Heart left ventricle (tissue), 16 donors: ENCODE data around the gene DBNDD1. TPM values are rescaled to one million over a fixed set of nuclear protein-coding genes. Genes with fewer than 3 reads are reported as not detected.

ENCODE experiments used
- ATAC-seq, 4 donors: fragments of 200-7000 bp; cut with Tn5 transposase; one replicate each; pipeline ENCODE4 v1.9.1; 2020 to 2022; ENCODE audit warnings: moderate library complexity in 4 of 4, mild to moderate bottlenecking in 3 of 4, moderate number of reproducible peaks in 1 of 4
- DNase-seq, 5 donors: peaks; one replicate each; pipeline ENCODE4 v3.0.0-alpha.2; 2020
- H3K27ac ChIP-seq, 12 donors: fragments of 200-600 bp; sonication (generic) in 4 of 12; one replicate each; pipeline versions ENCODE4 v1.5.0 to v1.8.0; 2016 to 2022; ENCODE audit warnings: mild to moderate bottlenecking in 2 of 12
- H3K27me3 ChIP-seq, 9 donors: fragments of 200-600 bp; sonication (generic) in 2 of 9; one replicate each; pipeline versions ENCODE4 v1.5.1 to v1.8.0; 2016 to 2022; ENCODE audit warnings: mild to moderate bottlenecking in 3 of 9
- H3K36me3 ChIP-seq, 9 donors: fragments of 200-600 bp; sonication (generic) in 2 of 9; one replicate each; pipeline versions ENCODE4 v1.5.0 to v1.8.0; 2018 to 2022; ENCODE audit warnings: mild to moderate bottlenecking in 2 of 9
- H3K4me1 ChIP-seq, 12 donors: fragments of 200-600 bp; sonication (generic) in 4 of 12; one replicate each; pipeline versions ENCODE4 v1.5.0 to v1.8.0; 2016 to 2022; ENCODE audit warnings: mild to moderate bottlenecking in 3 of 12
- H3K4me3 ChIP-seq, 12 donors: fragments of 200-600 bp; sonication (generic) in 4 of 12; one replicate each; pipeline versions ENCODE4 v1.5.0 to v1.8.0; 2017 to 2022; ENCODE audit warnings: mild to moderate bottlenecking in 9 of 12, moderate library complexity in 4 of 12
- H3K9me3 ChIP-seq, 12 donors: fragments of 200-600 bp; sonication (generic) in 4 of 12; one replicate each; pipeline versions ENCODE4 v1.5.0 to v1.8.0; 2016 to 2022; ENCODE audit warnings: mild to moderate bottlenecking in 1 of 12
- POLR2A ChIP-seq, 2 donors: fragments of 450-650 bp; IDR thresholded peaks; one replicate each; pipeline ENCODE4 v1.6.1; 2017; ENCODE audit warnings: antibody characterized with exemption in 2 of 2, mild to moderate bottlenecking in 2 of 2, moderate library complexity in 2 of 2
- WGBS, 4 donors: extraction: QIAGEN DNeasy Blood & Tissue Kit in 2 of 4; methylation state at CpG; one replicate each; pipeline versions ENCODE4 v1.1.5 to v1.1.7; 2013 to 2018; 5-methylcytosine and 5-hydroxymethylcytosine counted together
- intact Hi-C, 10 donors: fragments of 100-400 bp; cut with DNase I; formaldehyde crosslinking; loops; one replicate each; pipeline versions ENCODE4 v1.11.1 to v1.14.2; 2022
- polyA plus RNA-seq, 2 donors: library from polyadenylated mRNA; stranded (reverse); fragments of 200-250 nt; gene quantifications; one replicate each; pipeline ENCODE4 v1.2.3, GENCODE V29; 2013
- total RNA-seq, 9 donors: library from RNA; depleted of rRNA in 2 of 9; stranded (reverse); fragments of >200 nt in 2 of 9; fragmentation: NEBNext Ultra II Directional in 3 of 9; extraction: Animal tissue kit (Norgen Biotek cat#: 25700) in 3 of 9; gene quantifications; one replicate each; pipeline versions ENCODE4 v1.1.0 to v1.2.4, GENCODE V29; 2016 to 2023
- TF ChIP-seq, protein P1 (sequence below), 12 donors: fragments of 200-600 bp; sonication (generic) in 4 of 12; IDR thresholded peaks; one replicate each; pipeline versions ENCODE4 v1.5.0 to v1.8.0; 2018 to 2022; ENCODE audit warnings: antibody characterized with exemption in 12 of 12, mild to moderate bottlenecking in 5 of 12
- donor health status: ischemic (EF 13 %, LVEDD 7.1; RV severe dilation, severe dysfunction).
- donor health status: healthy with polysubstance abuse.
- donor health status: DM: no; HTN: yes; CAD: no.
- donor health status: DM: no; HTN: no; CAD: no.
- donor health status: ischemic (EF 25% LVEDD 6.9; RV normal size, moderate dysfunction).
- donor health status: ischemic (EF 25% LVEDD 5.7; RV mildly dilated, moderate dysfunction).
- donor health status: healthy.
- donor health status: DM: yes; HTN: yes; CAD: no.
- donor health status: ischemic (EF 35%, LVEDD 5.7; RV mildly dilated, moderate dysfunction).
- donor health status: nonischemic (EF 11% LVEDD 7.7; RV severe dilation, severe dysfunction).
- donor health status: DM: yes; HTN: yes; CAD: no.
- donor health status: PGD.
- donor health status: ischemic (EF 29% LVEDD 5.4; RV normal size, mild dysfunction).
- donor health status: nonischemic (EF 23%, LVEDD 6.1; RV moderate dilation, normal function).

The DBNDD1 gene
- total and polyA plus RNA-seq, 11 donors: 1.4 to 16.0 (median 4.4) TPM

- Histone ChIP-seq H3K4me1 (no peaks in the 10 kb centered on the region), H3K27me3 (no peaks in the 10 kb centered on the region), H3K9me3 (peaks cover 0 to 18% (median 10%) of the 10 kb centered on the region in 12 donors), H3K4me3 (no peak overlapping the region), H3K36me3 (no peaks in the 10 kb centered on the region), H3K27ac (no peak overlapping the region)
- ATAC-seq (no peak), DNase-seq (no peak)
- intact Hi-C loops: no loop called here
- WGBS, 4 donors: 67 to 75% (median 75%) methylated on average over 4 of the region's 4 CpGs
- no peak for TF ChIP-seq POLR2A (IDR thresholded peaks at IDR 0.05)
- TF ChIP-seq, protein P1, sequence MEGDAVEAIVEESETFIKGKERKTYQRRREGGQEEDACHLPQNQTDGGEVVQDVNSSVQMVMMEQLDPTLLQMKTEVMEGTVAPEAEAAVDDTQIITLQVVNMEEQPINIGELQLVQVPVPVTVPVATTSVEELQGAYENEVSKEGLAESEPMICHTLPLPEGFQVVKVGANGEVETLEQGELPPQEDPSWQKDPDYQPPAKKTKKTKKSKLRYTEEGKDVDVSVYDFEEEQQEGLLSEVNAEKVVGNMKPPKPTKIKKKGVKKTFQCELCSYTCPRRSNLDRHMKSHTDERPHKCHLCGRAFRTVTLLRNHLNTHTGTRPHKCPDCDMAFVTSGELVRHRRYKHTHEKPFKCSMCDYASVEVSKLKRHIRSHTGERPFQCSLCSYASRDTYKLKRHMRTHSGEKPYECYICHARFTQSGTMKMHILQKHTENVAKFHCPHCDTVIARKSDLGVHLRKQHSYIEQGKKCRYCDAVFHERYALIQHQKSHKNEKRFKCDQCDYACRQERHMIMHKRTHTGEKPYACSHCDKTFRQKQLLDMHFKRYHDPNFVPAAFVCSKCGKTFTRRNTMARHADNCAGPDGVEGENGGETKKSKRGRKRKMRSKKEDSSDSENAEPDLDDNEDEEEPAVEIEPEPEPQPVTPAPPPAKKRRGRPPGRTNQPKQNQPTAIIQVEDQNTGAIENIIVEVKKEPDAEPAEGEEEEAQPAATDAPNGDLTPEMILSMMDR (IDR thresholded peaks at IDR 0.05): no peak
These were observed 36.1 kb upstream of the DBNDD1 start for GRCh38 chr16:90055371-90055770.

DNA sequence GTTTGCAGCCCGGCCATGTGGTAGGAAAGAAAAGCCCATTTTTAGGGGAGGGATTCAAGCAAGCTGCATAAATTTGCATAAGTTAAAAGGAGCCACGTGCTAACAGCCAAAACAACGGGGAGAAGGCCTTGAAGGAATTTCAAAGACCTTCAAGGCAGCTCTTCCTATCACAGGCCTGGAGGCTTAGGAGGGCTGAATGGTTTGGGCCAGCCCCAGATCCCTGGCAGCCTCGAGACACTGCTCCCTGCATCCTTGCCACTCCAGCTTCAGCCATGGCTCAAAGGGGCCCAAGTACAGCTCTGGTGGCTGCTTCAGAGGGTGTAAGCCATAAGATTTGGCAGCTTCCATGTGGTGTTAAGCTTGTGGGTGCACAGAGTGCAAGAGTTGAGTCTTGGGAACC, 35.3 kb upstream of the DBNDD1 start:
- 45 to 55% (median 51%) methylated on average over 4 of the region's 4 CpGs for WGBS, 4 donors
- H3K27ac ChIP-seq: no peak overlapping the region
- H3K9me3 ChIP-seq: peaks cover 0 to 18% (median 10%) of the 10 kb centered on the region in 12 donors
- no peaks in the 10 kb centered on the region for H3K4me1 ChIP-seq
- TF ChIP-seq, protein P1 (IDR thresholded peaks at IDR 0.05): no peak
- no peak for TF ChIP-seq POLR2A (IDR thresholded peaks at IDR 0.05)
- H3K4me3 ChIP-seq: no peak overlapping the region
- intact Hi-C loops: no loop called here
- no peaks in the 10 kb centered on the region for H3K27me3 ChIP-seq
- DNase-seq (no peak), ATAC-seq (no peak)
- no peaks in the 10 kb centered on the region for H3K36me3 ChIP-seq

DNA sequence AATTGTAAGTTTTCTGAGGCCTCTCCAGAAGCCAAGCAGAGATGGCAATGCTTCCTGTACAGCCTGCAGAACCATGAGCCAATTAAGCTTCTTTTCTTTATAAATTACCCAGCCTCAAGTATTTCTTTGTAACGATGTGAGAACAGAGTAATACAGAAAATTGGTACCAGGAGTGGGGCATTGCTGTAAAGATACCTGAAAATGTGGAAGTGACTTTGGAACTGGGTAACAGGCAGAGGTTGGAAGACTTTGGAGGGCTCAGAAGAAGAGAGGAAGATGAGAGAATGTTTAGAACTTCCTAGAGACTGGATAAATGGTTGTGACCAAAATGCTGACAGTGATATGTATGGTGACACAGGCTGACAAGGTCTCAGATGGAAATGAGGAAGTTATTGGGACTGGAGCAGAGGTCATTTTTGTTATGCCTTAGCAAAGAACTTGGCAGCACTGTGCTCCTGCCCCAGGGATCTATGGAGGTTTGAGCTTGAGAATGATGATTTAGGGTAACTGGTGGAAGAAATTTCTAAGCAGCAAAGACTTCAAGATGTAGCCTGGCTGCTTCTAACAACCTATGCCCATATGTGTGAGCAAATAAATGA, 34.7 kb upstream of the DBNDD1 start:
- H3K4me3 ChIP-seq: no peak overlapping the region
- peaks cover 0 to 18% (median 10%) of the 10 kb centered on the region in 12 donors for H3K9me3 ChIP-seq
- TF ChIP-seq POLR2A (IDR thresholded peaks at IDR 0.05): no peak
- TF ChIP-seq, protein P1 (IDR thresholded peaks at IDR 0.05): no peak
- no peaks in the 10 kb centered on the region for H3K27me3 ChIP-seq
- no peak for DNase-seq
- no peaks in the 10 kb centered on the region for H3K4me1 ChIP-seq
- no peak for ATAC-seq
- 58 to 64% (median 61%) methylated on average over 1 of the region's 1 CpG for WGBS, 4 donors
- H3K27ac ChIP-seq: no peak overlapping the region
- intact Hi-C loops: no loop called here
- no peaks in the 10 kb centered on the region for H3K36me3 ChIP-seq

GRCh38 chr16:90050969-90051368, 31.7 kb upstream of the DBNDD1 start:
- DNase-seq (no peak), ATAC-seq (no peak)
- peaks cover 0 to 18% (median 10%) of the 10 kb centered on the region in 12 donors for H3K9me3 ChIP-seq
- H3K4me3 ChIP-seq: no peak overlapping the region
- TF ChIP-seq, protein P1 (IDR thresholded peaks at IDR 0.05): no peak
- TF ChIP-seq POLR2A (IDR thresholded peaks at IDR 0.05): no peak
- peaks cover 0 to 14% (median 6%) of the 10 kb centered on the region in 9 donors for H3K27me3 ChIP-seq
- peaks cover 0 to 15% (median 11%) of the 10 kb centered on the region in 12 donors for H3K4me1 ChIP-seq
- H3K36me3 ChIP-seq: no peaks in the 10 kb centered on the region
- WGBS, 4 donors: 76 to 86% (median 83%) methylated on average over 10 of the region's 10 CpGs
- intact Hi-C loops: no loop called here
- H3K27ac ChIP-seq: no peak overlapping the region
